OCI-LY3 (cell line): Measurements from ENCODE around the gene ASCL2.

Experiments used
- H2AFZ ChIP-seq: fragments of 200-600, 300-600 bp; shearing (Covaris generic); 2 replicates; pipeline ENCODE4 v1.6.0; 2014; ENCODE audit warnings: antibody characterized with exemption, low read depth, low read length
- H3K27ac ChIP-seq: fragments of 200-600, 300-600 bp; sonication (generic); 2 replicates; pipeline ENCODE4 v1.5.1; 2014; ENCODE audit warnings: mild to moderate bottlenecking, low read length, moderate library complexity, mixed read lengths
- H3K27me3 ChIP-seq: fragments of 200-600, 300-600 bp; sonication (generic); 2 replicates; pipeline ENCODE4 v1.6.1; 2014; ENCODE audit warnings: low read depth, low read length, mixed read lengths
- H3K36me3 ChIP-seq: fragments of 200-600, 300-600 bp; sonication (generic); replicated peaks from 2 replicates; pipeline ENCODE3; 2014; ENCODE audit warnings: low read depth, low read length, mixed read lengths
- H3K4me1 ChIP-seq: fragments of 300-600, 200-600 bp; sonication (generic); 2 replicates; pipeline ENCODE4 v1.6.1; 2014; ENCODE audit warnings: low read length, mixed read lengths
- H3K4me2 ChIP-seq: fragments of 200-600, 300-600 bp; sonication (generic); 2 replicates; pipeline ENCODE4 v1.6.1; 2014; ENCODE audit warnings: low read length, mixed read lengths
- H3K4me3 ChIP-seq: fragments of 300-600, 200-600 bp; sonication (generic); 2 replicates; pipeline ENCODE4 v1.5.1; 2014; ENCODE audit warnings: antibody characterized with exemption, mild to moderate bottlenecking, low read length, moderate library complexity
- H3K79me2 ChIP-seq: fragments of 300-600, 200-600 bp; shearing (Covaris generic); 2 replicates; pipeline ENCODE4 v1.6.1; 2014; ENCODE audit warnings: mild to moderate bottlenecking, low read length, mixed read lengths
- H3K9ac ChIP-seq: fragments of 300-600, 200-600 bp; shearing (Covaris generic); 2 replicates; pipeline ENCODE4 v1.6.0; 2014; ENCODE audit warnings: mild to moderate bottlenecking, low read length, moderate library complexity
- H3K9me3 ChIP-seq: fragments of 200-600, 300-600 bp; shearing (Covaris generic); 2 replicates; pipeline ENCODE4 v1.6.1; 2014; ENCODE audit warnings: low read length, mixed read lengths; ENCODE audit not compliant: insufficient read depth
- H4K20me1 ChIP-seq: fragments of 200-600, 300-600 bp; sonication (generic); 2 replicates; pipeline ENCODE4 v1.6.1; 2016; ENCODE audit warnings: low read length, mixed read lengths; ENCODE audit not compliant: insufficient read depth
- CTCF ChIP-seq: fragments of 200-600, 300-600 bp; sonication (generic); IDR thresholded peaks from 2 replicates; pipeline ENCODE4 v1.5.1; 2014; ENCODE audit warnings: antibody characterized with exemption, low read length, low read depth
- EZH2phosphoT487 ChIP-seq: fragments of 200-600 bp; shearing (Covaris generic); IDR thresholded peaks from 2 replicates; pipeline ENCODE4 v1.6.1; 2018; ENCODE audit warnings: antibody characterized with exemption, mixed run types, low read depth

ASCL2 gene

GRCh38 chr11:2302896-2303626 is 32.7 kb upstream of the ASCL2 start:
- Histone ChIP-seq H3K27ac (no peak overlapping the region), H4K20me1 (no peaks in the 10 kb centered on the region), H3K4me3 (no peak overlapping the region), H3K27me3 (no peaks in the 10 kb centered on the region), H3K4me2 (no peak overlapping the region), H3K9me3 (no peaks in the 10 kb centered on the region), H2AFZ (no peak overlapping the region), H3K9ac (no peak overlapping the region), H3K36me3 (no peaks in the 10 kb centered on the region), H3K4me1 (no peaks in the 10 kb centered on the region), H3K79me2 (no peaks in the 10 kb centered on the region)
- TF ChIP-seq EZH2phosphoT487 = no peak
- TF ChIP-seq CTCF = no peak

- Histone ChIP-seq H4K20me1 (no peaks in the 10 kb centered on the region), H3K36me3 (no peaks in the 10 kb centered on the region), H3K9me3 (no peaks in the 10 kb centered on the region), H3K4me2 (no peak overlapping the region), H3K4me3 (no peak overlapping the region), H3K27ac (no peak overlapping the region), H3K79me2 (no peaks in the 10 kb centered on the region), H3K27me3 (no peaks in the 10 kb centered on the region), H3K9ac (no peak overlapping the region), H3K4me1 (no peaks in the 10 kb centered on the region), H2AFZ (no peak overlapping the region)
- no peak for TF ChIP-seq CTCF
- no peak for TF ChIP-seq EZH2phosphoT487
Measured at GRCh38 chr11:2302306-2302895, 32.0 kb upstream of the ASCL2 start.

- no peaks in the 10 kb centered on the region for H3K4me1 ChIP-seq
- H2AFZ ChIP-seq = no peak within 1 kb of the TSS
- no peak for TF ChIP-seq EZH2phosphoT487
- no peak for TF ChIP-seq CTCF
- H4K20me1 ChIP-seq = no peaks in the 10 kb centered on the region
- H3K9me3 ChIP-seq = no peaks in the 10 kb centered on the region
- H3K4me3 ChIP-seq = no peak within 1 kb of the TSS
- no peak within 1 kb of the TSS for H3K9ac ChIP-seq
- H3K27ac ChIP-seq = no peak within 1 kb of the TSS
- H3K36me3 ChIP-seq = no peaks in the 10 kb centered on the region
- no peaks in the 10 kb centered on the region for H3K27me3 ChIP-seq
- H3K4me2 ChIP-seq = no peak within 1 kb of the TSS
- no peaks in the 10 kb centered on the region for H3K79me2 ChIP-seq
Measured at GRCh38 chr11:2301631-2302305, 31.4 kb upstream of the ASCL2 start, which contains the start of the genes C11orf21 and TSPAN32. Gene C11orf21, minus strand, starts transcription at chr11:2301918. Its CDS starts 110 bp downstream, at chr11:2301808. Gene TSPAN32, plus strand, starts transcription at chr11:2302013. Its CDS starts 137 bp downstream, at chr11:2302150.

- Histone ChIP-seq H3K9me3 (no peaks in the 10 kb centered on the region), H4K20me1 (no peaks in the 10 kb centered on the region), H3K27me3 (no peaks in the 10 kb centered on the region), H2AFZ (no peak overlapping the region), H3K4me1 (no peaks in the 10 kb centered on the region), H3K9ac (no peak overlapping the region), H3K4me2 (no peak overlapping the region), H3K27ac (no peak overlapping the region), H3K4me3 (no peak overlapping the region), H3K79me2 (no peaks in the 10 kb centered on the region), H3K36me3 (no peaks in the 10 kb centered on the region)
- TF ChIP-seq CTCF = no peak
- TF ChIP-seq EZH2phosphoT487 = no peak
Measured at GRCh38 chr11:2300936-2301630, 30.7 kb upstream of the ASCL2 start.
